ENCODE data around the gene EMX2. TPM values are rescaled to one million over a fixed set of nuclear protein-coding genes. Genes with fewer than 3 reads are reported as not detected.

Gene EMX2
- total and polyA plus RNA-seq, 2 of the 13 experiments (the other 11 are each of a cell fraction or from before 2014, with no cell fraction given), result not detected

GRCh38 chr10:117546581-117547015 is 4.1 kb downstream of the EMX2 start:
- TF ChIP-seq NPAS2 (CRISPR knock-in tag; IDR thresholded peaks at IDR 0.05; ENCODE audit: borderline replicate concordance) (no peak), ZNF274 (CRISPR knock-in tag; IDR thresholded peaks at IDR 0.05) (no peak), KLF13 (CRISPR knock-in tag; IDR thresholded peaks at IDR 0.05) (no peak), TRIM24 (CRISPR knock-in tag; IDR thresholded peaks at IDR 0.05) (no peak), ZNF333 (CRISPR knock-in tag; IDR thresholded peaks at IDR 0.05; ENCODE audit: borderline replicate concordance) (no peak), IKZF5 (CRISPR knock-in tag; IDR thresholded peaks at IDR 0.05) (no peak), KAT8 (CRISPR knock-in tag; IDR thresholded peaks at IDR 0.05) (no peak), ATF7-NPFF (CRISPR knock-in tag; IDR thresholded peaks at IDR 0.05; ENCODE audit: low read depth) (no peak), PAF1 (CRISPR knock-in tag; IDR thresholded peaks at IDR 0.05) (no peak)
- TF ChIP-seq, protein P1, sequence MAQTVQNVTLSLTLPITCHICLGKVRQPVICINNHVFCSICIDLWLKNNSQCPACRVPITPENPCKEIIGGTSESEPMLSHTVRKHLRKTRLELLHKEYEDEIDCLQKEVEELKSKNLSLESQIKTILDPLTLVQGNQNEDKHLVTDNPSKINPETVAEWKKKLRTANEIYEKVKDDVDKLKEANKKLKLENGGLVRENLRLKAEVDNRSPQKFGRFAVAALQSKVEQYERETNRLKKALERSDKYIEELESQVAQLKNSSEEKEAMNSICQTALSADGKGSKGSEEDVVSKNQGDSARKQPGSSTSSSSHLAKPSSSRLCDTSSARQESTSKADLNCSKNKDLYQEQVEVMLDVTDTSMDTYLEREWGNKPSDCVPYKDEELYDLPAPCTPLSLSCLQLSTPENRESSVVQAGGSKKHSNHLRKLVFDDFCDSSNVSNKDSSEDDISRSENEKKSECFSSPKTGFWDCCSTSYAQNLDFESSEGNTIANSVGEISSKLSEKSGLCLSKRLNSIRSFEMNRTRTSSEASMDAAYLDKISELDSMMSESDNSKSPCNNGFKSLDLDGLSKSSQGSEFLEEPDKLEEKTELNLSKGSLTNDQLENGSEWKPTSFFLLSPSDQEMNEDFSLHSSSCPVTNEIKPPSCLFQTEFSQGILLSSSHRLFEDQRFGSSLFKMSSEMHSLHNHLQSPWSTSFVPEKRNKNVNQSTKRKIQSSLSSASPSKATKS (CRISPR knock-in tag; IDR thresholded peaks at IDR 0.05), result no peak
- ATAC-seq (no peak; the same call in 2 of the 3 replicates), DNase-seq (ENCODE audit: low spot score) (no peak), FAIRE-seq (no peak)
- 3% methylated on average over 6 of the region's 29 CpGs for WGBS (ENCODE audit: low lambda C conversion rate)
- Histone ChIP-seq H3K4me3 (replicated peaks in 1 of 3; ENCODE audit: insufficient read depth in 1 of 3, low read depth in 2 of 3, low read length in 3 of 3) (no peak overlapping the region), H3K4me2 (ENCODE audit: low read depth, low read length) (no peak overlapping the region), H4K20me1 (ENCODE audit: insufficient read depth, low read length) (no peaks in the 10 kb centered on the region), H3K9ac (ENCODE audit: insufficient read depth, low read depth, low read length) (no peak overlapping the region), H3K4me1 (ENCODE audit: insufficient read depth, low read length) (peaks cover 7% of the 10 kb centered on the region), H3K36me3 (replicated peaks in 1 of 2; ENCODE audit: control insufficient read depth in 1 of 2, insufficient read depth in 2 of 2, low read length in 2 of 2) (no peaks in the 10 kb centered on the region), H3K27ac (ENCODE audit: extremely low read length, insufficient read depth, low read length) (no peak overlapping the region), H3K79me2 (ENCODE audit: insufficient read depth, low read length) (no peaks in the 10 kb centered on the region), H3K27me3 (ENCODE audit: control insufficient read depth in 1 of 2, insufficient read depth in 2 of 2, low read length in 2 of 2) (peaks cover 22 to 86% of the 10 kb centered on the region in 2 experiments), H2AFZ (ENCODE audit: low read length) (no peak overlapping the region), H3K9me3 (ENCODE audit: low read length) (no peaks in the 10 kb centered on the region)
- intact Hi-C loops (cut with micrococcal nuclease; ENCODE audit: unreplicated experiment) (no loop called here), in situ Hi-C loops (cut with HindIII; ENCODE audit: extremely low pct_ligation_motif_present, low pct_unique_long_range_greater_than_20kb) (loop anchor here (25.0 kb wide), 1 partner anchor 566 kb away; no protein-coding TSS in a partner anchor)
- CTCF ChIA-PET (ENCODE audit: low intra/inter-chr PET ratio, low total read pairs), result no interaction called here
- no TSS peak for BruUV-seq (replicated peaks)
- POLR2A ChIA-PET, result no interaction called here
